Colonic mucosa (tissue), 4 donors: Measurements from ENCODE around the gene OOEP. TPM values are rescaled to one million over a fixed set of nuclear protein-coding genes. Genes with fewer than 3 reads are reported as not detected.
A peak's percentile ranks its signal among the peaks of the same experiment; 100 is the strongest.
"Not testable (repeated sequence)": the region's sequence is repeated elsewhere in the genome, so short reads cannot be mapped to it uniquely, and the experiment has no call there.

Experiments used
- DNase-seq: peaks from one replicate; pipeline ENCODE4 v3.0.0-alpha.2; 2020
- H3K27ac ChIP-seq: fragments of 200-600 bp; one replicate; pipeline ENCODE4 v1.8.0; 2021
- H3K27me3 ChIP-seq: fragments of 200-600 bp; one replicate; pipeline ENCODE4 v1.8.0; 2021
- H3K36me3 ChIP-seq: fragments of 200-600 bp; one replicate; pipeline ENCODE4 v1.8.0; 2021
- H3K4me1 ChIP-seq: fragments of 200-600 bp; one replicate; pipeline ENCODE4 v1.8.0; 2021; ENCODE audit warnings: mild to moderate bottlenecking
- H3K4me3 ChIP-seq: fragments of 200-600 bp; one replicate; pipeline ENCODE4 v1.8.0; 2021
- H3K9ac ChIP-seq, 2 donors: one replicate each; pipeline ENCODE4 v1.7.0; 2013; ENCODE audit warnings: control low read depth in 2 of 2, low read depth in 2 of 2, low read length in 2 of 2
- H3K9me3 ChIP-seq: fragments of 200-600 bp; one replicate; pipeline ENCODE4 v1.8.0; 2021
- CTCF ChIP-seq: fragments of 200-600 bp; IDR thresholded peaks from one replicate; pipeline ENCODE4 v1.8.0; 2022; ENCODE audit warnings: antibody characterized with exemption, mild to moderate bottlenecking
- intact Hi-C: fragments of 100-400 bp; cut with DNase I; formaldehyde crosslinking; loops from one replicate; pipeline ENCODE4 v1.14.1; 2022
- total RNA-seq, 2 donors: library from RNA; stranded (reverse); fragmentation: NEBNext Ultra II Directional in 1 of 2; extraction: Animal tissue kit (Norgen Biotek cat#: 25700) in 1 of 2; gene quantifications; one replicate each; pipeline ENCODE4 v1.2.1, GENCODE V29; 2021
- donor health status: healthy.
- donor health status: DM: no; HTN: no; CAD: no.
- donor health status: DM: no; HTN: no; CAD: no.

Gene OOEP
- total RNA-seq, 2 donors from 2014 or later = not detected

- H3K27me3 ChIP-seq = no peaks in the 10 kb centered on the region
- intact Hi-C loops = no loop called here
- no peaks in the 10 kb centered on the region for H3K4me1 ChIP-seq
- peak; percentile 32 for TF ChIP-seq CTCF
- H3K4me3 ChIP-seq = peak overlapping the region; percentile 46
- peak overlapping the region; percentile 57 to 62 for H3K9ac ChIP-seq
- H3K36me3 ChIP-seq = no peaks in the 10 kb centered on the region
- DNase-seq = peak; percentile 45
- H3K27ac ChIP-seq = no peak overlapping the region
- no peaks in the 10 kb centered on the region for H3K9me3 ChIP-seq
Observed at GRCh38 chr6:73388800-73389512, 19.3 kb upstream of the OOEP start.

GRCh38 chr6:73388433-73388799, 18.7 kb upstream of the OOEP start:
- H3K9ac ChIP-seq = peak overlapping the region; percentile 57 to 62

GRCh38 chr6:73382462-73383113, 12.9 kb upstream of the OOEP start:
- H3K9ac ChIP-seq = no peak overlapping the region
- H3K27me3 ChIP-seq = no peaks in the 10 kb centered on the region
- intact Hi-C loops = no loop called here
- no peak overlapping the region for H3K4me3 ChIP-seq
- no peaks in the 10 kb centered on the region for H3K4me1 ChIP-seq
- no peak for DNase-seq
- no peaks in the 10 kb centered on the region for H3K9me3 ChIP-seq
- TF ChIP-seq CTCF = no peak
- H3K27ac ChIP-seq = no peak overlapping the region
- H3K36me3 ChIP-seq = no peaks in the 10 kb centered on the region

More at GRCh38 chr6:73388433-73388799, 18.7 kb upstream of the OOEP start:
- Histone ChIP-seq H3K4me3 (peak overlapping the region; percentile 46), H3K36me3 (no peaks in the 10 kb centered on the region), H3K9me3 (no peaks in the 10 kb centered on the region), H3K4me1 (no peaks in the 10 kb centered on the region), H3K27ac (no peak overlapping the region), H3K27me3 (no peaks in the 10 kb centered on the region)
- no peak for TF ChIP-seq CTCF
- intact Hi-C loops = no loop called here
- DNase-seq = no peak

- H3K4me1 ChIP-seq, H3K4me3 ChIP-seq, H3K9me3 ChIP-seq, intact Hi-C loops, H3K9ac ChIP-seq, H3K27me3 ChIP-seq, H3K27ac ChIP-seq, DNase-seq, H3K36me3 ChIP-seq: not testable (repeated sequence)
Observed at GRCh38 chr6:73381531-73381930, 11.8 kb upstream of the OOEP start.

GRCh38 chr6:73377225-73377624, 7.5 kb upstream of the OOEP start:
- Histone ChIP-seq H3K9me3 (no peaks in the 10 kb centered on the region), H3K27ac (no peak overlapping the region), H3K4me3 (no peak overlapping the region), H3K4me1 (no peaks in the 10 kb centered on the region), H3K36me3 (no peaks in the 10 kb centered on the region), H3K27me3 (no peaks in the 10 kb centered on the region), H3K9ac (no peak overlapping the region)
- DNase-seq = no peak
- intact Hi-C loops = no loop called here
- TF ChIP-seq CTCF = no peak

GRCh38 chr6:73375216-73375615, 5.5 kb upstream of the OOEP start:
- no peak for DNase-seq
- Histone ChIP-seq H3K27me3 (no peaks in the 10 kb centered on the region), H3K27ac (no peak overlapping the region), H3K9ac (no peak overlapping the region), H3K9me3 (no peaks in the 10 kb centered on the region), H3K36me3 (no peaks in the 10 kb centered on the region), H3K4me1 (no peaks in the 10 kb centered on the region), H3K4me3 (no peak overlapping the region)
- no peak for TF ChIP-seq CTCF
- intact Hi-C loops = no loop called here
